SKM-1 (cell line): Measurements from ENCODE around the gene FAM161B.
A peak's percentile ranks its signal among the peaks of the same experiment; 100 is the strongest.
"Not testable (repeated sequence)": the region's sequence is repeated elsewhere in the genome, so short reads cannot be mapped to it uniquely, and the experiment has no call there.

Experiments used
- DNase-seq: peaks from one replicate; lab custom pipeline; 2025; ENCODE audit not compliant: unreplicated experiment; lab: John Stamatoyannopoulos, UW

The FAM161B gene, protein sequence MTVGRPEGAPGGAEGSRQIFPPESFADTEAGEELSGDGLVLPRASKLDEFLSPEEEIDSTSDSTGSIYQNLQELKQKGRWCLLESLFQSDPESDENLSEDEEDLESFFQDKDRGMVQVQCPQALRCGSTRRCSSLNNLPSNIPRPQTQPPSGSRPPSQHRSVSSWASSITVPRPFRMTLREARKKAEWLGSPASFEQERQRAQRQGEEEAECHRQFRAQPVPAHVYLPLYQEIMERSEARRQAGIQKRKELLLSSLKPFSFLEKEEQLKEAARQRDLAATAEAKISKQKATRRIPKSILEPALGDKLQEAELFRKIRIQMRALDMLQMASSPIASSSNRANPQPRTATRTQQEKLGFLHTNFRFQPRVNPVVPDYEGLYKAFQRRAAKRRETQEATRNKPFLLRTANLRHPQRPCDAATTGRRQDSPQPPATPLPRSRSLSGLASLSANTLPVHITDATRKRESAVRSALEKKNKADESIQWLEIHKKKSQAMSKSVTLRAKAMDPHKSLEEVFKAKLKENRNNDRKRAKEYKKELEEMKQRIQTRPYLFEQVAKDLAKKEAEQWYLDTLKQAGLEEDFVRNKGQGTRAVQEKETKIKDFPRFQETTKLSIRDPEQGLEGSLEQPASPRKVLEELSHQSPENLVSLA

DNA sequence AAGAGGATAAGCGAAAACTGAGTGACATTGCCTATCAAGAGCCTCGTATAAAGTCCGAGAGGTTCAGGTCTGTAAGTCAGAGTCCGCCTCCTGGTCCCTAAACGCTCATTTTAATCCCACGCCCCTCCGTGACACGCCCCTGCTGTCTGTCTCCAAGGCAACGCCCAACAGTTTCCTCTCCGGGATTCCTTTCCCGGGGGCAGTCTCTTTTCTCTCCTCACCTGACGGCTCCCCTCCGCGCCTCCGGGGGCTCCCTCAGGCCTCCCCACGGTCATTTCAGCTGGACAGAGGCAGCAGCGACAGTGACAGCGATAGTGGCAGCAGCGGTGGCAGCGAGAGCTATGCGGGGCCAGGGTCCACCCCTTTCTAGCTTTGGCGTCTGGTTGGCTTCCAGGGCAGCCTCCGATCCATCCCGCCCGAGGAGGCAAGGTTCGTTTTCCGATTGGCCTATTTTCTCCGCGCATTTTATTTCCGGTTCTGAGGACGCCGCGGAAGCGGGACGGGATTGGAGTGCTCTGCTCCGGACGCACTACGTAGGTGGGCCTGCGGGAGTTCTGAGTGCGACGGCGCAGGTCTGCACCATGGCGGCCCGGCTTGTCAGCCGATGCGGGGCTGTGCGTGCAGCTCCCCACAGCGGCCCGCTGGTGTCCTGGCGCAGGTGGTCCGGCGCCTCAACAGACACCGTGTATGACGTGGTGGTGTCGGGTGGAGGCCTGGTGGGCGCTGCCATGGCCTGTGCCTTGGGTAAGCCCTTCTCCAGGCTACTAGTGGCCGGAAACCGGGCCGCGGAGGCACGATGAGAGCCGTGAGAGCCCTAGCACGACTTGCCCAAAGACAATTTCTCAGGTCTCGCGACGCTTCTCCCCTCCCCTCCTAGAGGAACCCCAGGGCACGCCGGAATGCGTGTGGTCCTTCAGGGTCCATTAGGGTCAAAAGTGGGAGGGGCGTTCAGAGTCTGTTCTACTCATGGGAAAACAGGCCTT is at the start of gene FAM161B, which contains the start of gene COQ6:
Gene FAM161B (minus strand): TSS at position 343 of the 983 bp plus-strand sequence. CDS start 68 bp downstream, at position 275.
Gene COQ6 (plus strand): TSS at position 551 of the 983 bp plus-strand sequence. CDS start 31 bp downstream, at position 582.
- DNase-seq: peak; percentile 68

DNA sequence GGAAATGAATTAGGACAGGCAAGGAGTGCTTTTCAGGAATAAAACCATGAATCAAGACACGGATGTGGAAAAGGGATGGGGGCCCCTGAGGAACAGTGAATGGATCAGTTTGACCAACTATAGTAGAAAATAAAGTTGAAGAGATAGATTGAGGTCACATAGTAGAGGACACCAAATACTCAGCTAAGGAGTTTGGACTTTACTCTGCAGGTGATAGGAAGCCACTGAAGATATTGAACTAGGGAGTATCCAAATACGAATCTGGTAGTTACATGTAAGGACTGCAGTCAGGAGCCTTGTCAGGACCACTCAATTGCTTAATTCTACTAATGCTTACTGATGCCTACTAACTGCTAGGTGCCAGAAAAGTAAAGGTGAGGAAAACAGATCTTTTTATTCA is 48.8 kb upstream of the FAM161B start:
- no peak for DNase-seq

DNA sequence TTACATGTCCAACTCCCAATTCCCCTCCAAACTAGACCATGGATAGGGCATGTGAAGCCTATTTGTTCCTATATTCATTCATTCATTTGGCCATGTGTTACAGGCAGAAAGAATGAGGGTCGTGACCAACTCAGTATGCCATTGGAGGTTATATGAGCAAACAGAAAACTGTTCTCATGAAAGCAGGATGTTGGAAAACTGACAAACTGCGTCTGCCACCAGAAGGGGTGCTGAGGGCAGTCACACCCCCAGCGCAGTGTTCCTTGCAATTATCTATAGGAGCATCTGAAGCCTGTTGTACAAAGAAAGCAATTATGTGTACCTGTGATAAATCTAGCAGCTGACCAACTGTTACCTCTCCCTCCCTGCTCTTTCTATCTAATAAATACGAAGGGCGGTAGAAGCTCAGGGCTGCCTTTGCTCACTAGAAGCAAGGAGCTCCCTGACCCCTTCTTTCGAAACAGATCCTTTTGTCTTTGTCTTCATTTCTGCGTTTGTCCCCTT is 48.1 kb upstream of the FAM161B start:
- DNase-seq: no peak

GRCh38 chr14:73997108-73997943 is 47.4 kb upstream of the FAM161B start:
- no peak for DNase-seq

GRCh38 chr14:73996731-73997107 is 46.8 kb upstream of the FAM161B start:
- no peak for DNase-seq

DNA sequence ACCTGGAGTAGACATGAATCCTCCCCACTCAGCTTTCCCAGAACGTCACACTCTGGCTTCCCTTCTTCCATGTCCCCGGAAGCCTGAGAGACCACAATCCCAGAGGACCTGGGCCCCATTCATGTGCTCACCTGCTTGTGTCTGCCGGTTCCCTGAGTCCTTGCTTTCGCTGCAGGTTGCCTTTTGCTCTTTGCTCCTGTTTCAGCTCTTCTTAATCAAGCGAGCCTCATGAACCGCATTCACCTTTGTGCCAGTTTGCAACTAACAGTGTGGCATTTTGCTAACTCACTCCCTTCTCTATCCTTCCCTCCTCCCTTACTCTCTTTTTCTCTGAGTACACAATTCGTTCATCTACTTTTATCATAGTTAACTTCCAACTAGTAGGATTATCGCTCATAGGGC is 46.1 kb upstream of the FAM161B start:
- DNase-seq: no peak

- DNase-seq: not testable (repeated sequence)
These were observed 45.0 kb upstream of the FAM161B start for GRCh38 chr14:73994926-73995325.

- DNase-seq: no peak
These were observed 41.2 kb upstream of the FAM161B start for GRCh38 chr14:73991092-73991491.

DNA sequence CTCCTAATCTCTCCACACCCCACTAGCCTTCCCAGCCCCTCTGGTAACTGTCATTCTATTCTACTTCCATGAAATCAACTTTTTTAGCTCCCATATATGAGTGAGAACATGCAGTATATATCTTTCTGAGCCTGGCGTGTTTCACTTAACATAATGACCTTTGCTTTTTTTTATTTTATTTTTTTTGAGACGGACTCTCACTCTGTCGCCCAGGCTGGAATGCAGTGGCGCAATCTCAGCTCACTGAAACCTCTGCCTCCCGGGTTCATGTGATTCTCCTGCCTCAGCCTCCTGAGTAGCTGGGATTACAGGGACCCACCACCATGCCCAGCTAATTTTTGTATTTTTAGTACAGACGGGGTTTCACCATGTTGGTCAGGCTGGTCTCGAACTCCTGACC is 38.8 kb upstream of the FAM161B start:
- not testable (repeated sequence) for DNase-seq

- no peak for DNase-seq
These were observed 38.2 kb upstream of the FAM161B start for GRCh38 chr14:73988065-73988464.

- no peak for DNase-seq
These were observed 28.0 kb upstream of the FAM161B start for GRCh38 chr14:73977896-73978295.

DNA sequence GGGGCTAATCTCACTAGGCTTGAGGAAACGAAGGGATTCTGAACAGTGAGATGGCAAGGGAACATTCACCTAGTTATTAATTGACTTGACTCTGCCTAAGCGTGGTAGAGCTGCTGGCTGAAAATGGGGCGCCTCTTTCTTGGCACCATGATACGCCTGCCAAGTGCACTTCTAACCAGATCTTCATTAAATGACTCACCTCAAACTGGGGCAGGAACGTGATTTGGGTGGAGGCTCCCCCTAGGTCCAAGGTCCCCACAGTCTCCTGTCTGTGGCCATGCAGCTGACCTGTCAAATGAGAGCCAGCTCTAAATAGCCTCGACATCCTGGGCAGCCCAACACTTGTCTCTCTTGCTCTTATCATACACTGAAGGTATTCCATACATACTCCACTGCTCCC is 26.2 kb upstream of the FAM161B start:
- DNase-seq: no peak

GRCh38 chr14:73973497-73973896 is 23.6 kb upstream of the FAM161B start:
- DNase-seq: no peak

- no peak for DNase-seq
These were observed 19.0 kb upstream of the FAM161B start for GRCh38 chr14:73968885-73969284.

DNA sequence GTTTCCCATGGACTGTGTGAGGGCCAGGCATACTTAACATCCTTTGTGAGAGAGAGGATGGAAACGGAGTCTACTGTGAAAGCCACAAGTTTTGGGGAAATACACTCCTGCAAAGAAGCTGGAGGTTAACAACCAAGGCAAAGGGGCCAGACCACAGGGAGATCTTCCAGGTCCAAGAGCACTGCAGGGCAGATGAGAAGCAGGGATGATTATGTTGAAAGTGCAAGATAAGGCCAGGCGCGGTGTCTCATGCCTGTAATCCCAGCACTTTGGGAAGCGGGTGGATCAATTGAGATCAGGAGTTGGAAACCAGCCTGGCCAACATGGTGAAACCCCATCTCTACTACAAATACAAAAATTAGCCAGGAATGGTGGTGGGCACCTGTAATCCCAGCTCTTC is 15.3 kb upstream of the FAM161B start:
- DNase-seq: no peak

- no peak for DNase-seq
These were observed 11.3 kb upstream of the FAM161B start for GRCh38 chr14:73961192-73961591.

DNA sequence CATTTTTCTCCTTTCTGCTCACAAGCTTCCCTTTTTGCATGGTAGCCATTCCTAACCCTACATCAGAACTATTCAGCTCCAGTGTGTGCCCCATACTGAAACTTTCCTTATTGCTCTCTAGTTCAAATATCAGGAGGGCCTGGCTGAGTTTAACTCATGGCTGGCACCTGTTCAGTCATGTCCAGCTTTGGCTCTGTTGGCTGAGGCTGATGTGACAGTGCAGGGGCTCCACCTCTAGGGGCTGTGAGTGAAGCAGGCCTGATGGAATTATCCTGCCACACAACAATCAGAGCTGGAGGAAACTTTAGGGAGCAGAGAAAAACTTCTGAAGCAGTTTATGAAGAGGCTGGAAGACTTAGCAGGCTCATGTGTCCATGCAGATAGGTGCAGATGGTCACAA is 8.7 kb upstream of the FAM161B start:
- no peak for DNase-seq

- no peak for DNase-seq
These were observed 5.8 kb upstream of the FAM161B start for GRCh38 chr14:73955674-73956073.

DNA sequence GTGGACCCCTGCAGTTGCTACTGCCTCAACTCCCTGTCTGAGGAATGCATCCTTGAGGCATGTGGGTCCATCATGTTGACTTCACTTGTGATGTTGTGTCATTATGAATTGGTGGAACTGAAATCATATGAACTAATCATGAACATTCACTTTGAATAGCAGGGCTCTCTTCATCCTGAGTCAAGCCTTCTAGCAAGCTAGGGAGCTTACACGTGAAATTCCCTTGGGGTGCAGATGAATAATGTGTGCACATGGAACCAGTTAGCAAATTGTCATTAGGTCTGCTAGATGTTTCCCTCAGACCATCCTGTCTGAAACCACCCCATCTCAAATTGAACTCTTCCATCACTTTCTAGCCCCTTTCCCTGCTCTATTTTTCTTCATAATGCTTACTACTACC is 3.8 kb upstream of the FAM161B start:
- no peak for DNase-seq

DNA sequence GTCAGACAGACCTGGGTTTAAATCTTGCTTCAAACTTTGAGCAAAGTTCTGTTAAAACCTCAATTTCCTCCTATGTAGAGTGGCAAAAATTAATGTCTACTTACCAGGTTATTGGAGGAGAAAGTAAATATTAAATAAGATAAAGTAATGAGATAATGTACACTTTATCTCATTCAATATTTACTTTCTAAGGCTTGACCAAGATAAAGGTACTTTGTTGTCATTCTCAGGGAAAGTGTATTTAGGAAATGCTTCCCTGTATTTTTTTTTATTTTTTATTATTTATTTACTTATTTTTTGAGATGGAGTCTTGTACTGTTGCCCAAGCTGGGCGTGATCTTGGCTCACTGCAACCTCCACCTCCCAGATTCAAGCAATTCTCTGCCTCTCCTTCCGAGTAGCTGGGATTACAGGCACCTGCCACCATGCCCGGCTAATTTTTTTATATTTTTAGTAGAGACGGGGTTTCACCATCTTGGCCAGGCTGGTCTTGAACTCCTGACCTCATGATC is 4.7 kb downstream of the FAM161B start:
- no peak for DNase-seq
